GM19025 (cell line): ENCODE results near the gene RENBP.

Source experiments
- ATAC-seq: cut with Tn5 transposase; IDR thresholded peaks from one replicate; pipeline ENCODE4 v1.9.1; 2021; ENCODE audit warnings: mild to moderate bottlenecking, low read depth, moderate library complexity; ENCODE audit not compliant: unreplicated experiment

RENBP gene

GRCh38 chrX:153922932-153923857 is 21.2 kb downstream of the RENBP start:
- no peak for ATAC-seq

GRCh38 chrX:153921511-153922446 is 22.7 kb downstream of the RENBP start:
- ATAC-seq: no peak

DNA sequence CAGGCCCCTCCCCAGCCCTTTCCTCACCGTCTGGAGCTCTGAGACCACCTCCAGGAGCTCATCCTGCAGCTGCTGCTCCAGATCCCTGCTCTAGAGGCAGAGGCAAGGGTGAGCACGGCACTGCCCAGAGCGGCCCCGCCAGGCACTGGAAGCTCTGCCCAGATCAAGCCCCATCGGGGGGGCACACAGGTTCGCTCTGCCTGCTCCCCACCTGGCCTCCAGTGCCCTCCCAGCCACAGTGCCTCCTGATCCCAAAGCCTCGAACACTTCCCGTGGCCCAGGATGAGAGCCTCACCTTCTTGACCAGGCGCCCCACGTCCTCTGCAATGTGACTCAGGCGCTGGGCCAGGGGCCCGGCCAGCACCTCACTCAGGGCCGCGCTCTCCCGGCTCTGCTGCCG is 23.4 kb downstream of the RENBP start:
- ATAC-seq: no peak

- no peak for ATAC-seq
Measured at GRCh38 chrX:153920546-153920945, 23.9 kb downstream of the RENBP start.

DNA sequence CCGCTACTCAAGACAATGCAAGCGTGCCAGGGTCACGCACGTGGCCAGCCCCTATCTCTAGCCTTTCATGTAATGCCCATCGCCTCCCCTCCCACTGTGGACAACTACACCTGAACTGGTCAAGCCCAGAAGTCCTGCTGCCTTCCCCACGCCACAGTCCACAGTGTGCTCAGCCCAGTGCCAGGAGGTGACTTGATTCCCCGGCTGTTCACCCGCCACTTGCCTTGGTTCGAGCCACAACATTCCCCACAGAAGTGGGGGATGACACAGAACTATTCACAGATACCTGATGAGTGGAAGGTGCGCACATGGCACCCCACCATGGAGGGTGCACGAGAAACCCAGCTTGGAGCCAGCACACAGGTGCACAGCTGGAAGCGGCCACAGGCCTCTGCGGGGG is 25.2 kb downstream of the RENBP start:
- ATAC-seq: no peak

DNA sequence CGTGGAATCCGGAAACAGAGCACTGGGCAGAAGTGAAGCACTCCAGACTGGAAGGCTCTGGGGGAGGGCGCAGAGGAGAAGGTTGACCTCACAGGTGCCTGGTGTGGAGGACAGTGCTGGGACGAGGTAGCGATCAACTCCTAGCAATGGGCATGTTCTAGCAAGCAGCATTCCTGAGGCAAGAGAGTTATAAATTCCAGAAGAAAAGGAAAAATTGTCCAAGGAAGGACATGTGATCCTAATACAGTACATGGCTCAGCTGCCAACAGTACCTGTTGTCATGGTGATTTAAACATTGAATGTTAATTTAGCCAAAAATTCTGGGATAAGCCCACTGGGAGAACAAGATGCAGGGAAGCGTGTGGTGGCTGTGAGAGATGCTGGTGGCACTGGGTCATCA is 26.6 kb downstream of the RENBP start:
- ATAC-seq: no peak

DNA sequence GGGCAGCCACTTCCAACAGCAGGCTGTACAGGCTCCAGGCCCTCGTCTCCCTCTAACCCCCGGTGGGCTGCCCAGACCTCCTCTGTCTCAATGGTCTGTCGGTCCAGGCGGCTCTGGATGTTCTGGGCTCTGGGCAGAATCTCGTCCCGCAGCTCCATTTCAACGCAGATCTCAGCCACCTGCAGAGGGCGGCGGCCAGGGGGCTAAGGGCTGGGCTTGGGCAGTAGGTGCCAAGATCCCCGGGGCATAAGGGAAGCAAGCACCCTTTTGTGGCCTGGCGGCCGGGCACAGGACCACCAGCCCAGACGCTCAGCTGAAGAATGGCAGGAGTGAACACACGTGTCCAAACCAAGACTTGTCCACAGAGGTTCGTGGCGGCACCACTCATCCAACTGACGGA is 30.7 kb downstream of the RENBP start:
- ATAC-seq: no peak

GRCh38 chrX:153913211-153913610 is 31.2 kb downstream of the RENBP start:
- no peak for ATAC-seq

DNA sequence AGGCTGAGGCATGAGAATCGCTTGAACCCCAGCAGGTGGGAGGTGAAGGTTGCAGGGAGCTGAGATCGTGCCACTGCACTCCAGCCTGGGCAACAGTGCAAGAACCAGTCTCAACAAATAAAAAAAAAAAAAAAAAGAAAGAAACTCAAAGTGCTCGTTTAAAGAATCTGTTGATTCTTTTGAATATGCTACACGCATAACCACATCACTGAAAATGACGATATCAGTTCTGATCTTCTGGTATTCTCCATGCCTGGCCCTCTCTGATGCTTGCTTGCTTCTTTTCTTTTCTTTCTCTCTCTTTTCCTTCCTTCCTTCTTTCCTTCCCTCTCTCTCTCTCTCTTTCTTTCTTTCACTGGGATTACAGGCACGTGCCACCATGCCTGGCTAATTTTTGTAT is 32.6 kb downstream of the RENBP start:
- no peak for ATAC-seq

DNA sequence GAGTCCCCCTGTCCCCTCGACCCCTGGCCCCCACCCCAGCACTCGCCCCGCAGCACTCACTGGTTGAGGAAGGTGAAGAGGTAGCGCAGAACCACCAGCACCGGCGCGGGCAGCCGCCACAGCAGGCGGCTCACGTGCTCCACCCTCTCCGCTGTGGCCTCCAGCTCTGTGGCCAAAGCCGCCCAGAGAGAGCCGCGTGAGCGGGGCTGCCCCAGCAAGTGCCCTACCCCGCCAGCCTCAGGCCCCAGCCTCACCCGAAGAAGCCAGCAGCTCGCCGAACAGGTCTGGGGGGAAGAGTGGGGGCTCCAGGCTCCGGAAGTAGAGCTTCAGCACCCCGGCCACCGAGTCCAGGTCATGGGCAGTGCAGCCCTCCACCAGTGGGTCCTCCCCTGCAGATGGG is 34.0 kb downstream of the RENBP start:
- no peak for ATAC-seq

DNA sequence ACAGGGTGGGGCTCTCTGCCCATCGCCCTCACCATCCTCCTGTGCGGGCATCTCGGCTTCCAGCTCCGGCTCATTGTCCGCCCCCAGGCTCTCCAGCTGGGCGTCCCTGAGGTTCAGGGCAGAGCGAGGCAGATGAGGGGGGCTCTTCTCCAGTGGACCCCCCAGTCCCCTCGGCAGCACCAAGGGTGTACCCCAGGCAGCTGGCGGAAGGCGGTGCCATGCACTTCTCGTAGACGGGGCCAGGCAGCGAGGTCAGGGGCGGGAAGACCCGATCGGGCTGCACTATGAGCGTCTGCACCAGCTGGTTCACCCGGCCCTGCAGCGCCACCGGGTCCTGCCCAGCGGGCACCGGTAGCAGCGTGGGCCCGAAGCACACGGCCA is 34.5 kb downstream of the RENBP start:
- no peak for ATAC-seq

DNA sequence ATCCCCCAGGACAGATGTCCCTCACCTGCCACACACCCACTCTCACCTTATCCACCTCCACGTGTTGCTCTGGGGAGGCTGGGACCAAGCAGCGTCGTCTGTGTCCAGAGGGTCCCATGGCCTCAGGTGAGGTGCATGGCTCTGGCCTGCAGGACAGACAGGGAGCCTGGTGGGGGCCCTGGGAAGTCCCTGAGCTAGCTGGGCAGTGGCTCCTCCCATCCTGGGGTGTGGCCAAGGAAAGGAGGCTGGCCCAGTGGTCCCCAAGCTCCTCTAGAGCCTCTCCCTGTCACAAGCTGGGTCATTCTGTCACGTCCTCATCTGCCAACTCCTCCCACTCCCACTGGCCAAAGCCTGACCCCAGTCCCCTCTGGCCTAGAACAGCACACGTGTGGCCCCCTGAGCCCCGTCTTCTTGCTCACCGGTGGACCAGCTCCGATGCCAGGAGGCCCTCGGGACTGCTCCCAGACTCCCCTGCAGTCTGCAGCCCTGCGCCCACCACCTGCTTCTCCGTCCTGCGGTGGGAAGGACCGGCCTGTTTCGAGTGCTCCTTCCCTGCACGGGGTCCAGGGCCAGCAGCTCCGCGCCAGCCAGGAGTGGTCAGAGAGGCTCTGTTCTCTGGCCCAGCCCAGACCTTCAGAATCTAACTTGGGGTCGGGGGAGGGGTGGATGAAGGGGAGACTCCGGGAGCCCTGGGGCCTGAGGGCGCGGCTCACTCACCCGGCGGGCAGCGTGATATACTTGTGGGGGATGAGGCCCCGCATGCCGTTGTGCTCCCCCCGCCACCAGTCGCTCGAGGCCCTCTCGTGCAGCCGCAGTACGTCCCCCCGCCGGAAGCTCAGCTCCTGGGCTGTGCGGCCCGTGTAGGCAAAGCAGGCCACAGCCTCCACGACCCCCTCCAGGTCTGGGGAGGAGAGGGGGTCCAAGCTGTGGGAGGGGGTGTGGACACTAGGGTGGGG is 35.1 kb downstream of the RENBP start:
- ATAC-seq: no peak

- no peak for ATAC-seq
Measured at GRCh38 chrX:153908219-153908860, 36.1 kb downstream of the RENBP start.

- no peak for ATAC-seq
Measured at GRCh38 chrX:153907456-153907855, 37.0 kb downstream of the RENBP start.

GRCh38 chrX:153906126-153906917 is 38.1 kb downstream of the RENBP start:
- no peak for ATAC-seq

DNA sequence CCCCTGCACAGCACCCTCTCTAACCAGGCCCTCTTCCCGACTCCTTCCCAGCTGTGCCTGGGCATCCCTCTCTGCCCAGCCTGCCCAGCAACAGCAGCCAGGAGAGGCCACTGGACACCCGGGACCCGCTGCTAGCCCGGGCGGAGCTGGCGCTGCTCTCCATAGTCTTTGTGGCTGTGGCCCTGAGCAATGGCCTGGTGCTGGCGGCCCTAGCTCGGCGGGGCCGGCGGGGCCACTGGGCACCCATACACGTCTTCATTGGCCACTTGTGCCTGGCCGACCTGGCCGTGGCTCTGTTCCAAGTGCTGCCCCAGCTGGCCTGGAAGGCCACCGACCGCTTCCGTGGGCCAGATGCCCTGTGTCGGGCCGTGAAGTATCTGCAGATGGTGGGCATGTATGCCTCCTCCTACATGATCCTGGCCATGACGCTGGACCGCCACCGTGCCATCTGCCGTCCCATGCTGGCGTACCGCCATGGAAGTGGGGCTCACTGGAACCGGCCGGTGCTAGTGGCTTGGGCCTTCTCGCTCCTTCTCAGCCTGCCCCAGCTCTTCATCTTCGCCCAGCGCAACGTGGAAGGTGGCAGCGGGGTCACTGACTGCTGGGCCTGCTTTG is 38.9 kb downstream of the RENBP start:
- no peak for ATAC-seq

GRCh38 chrX:153903991-153904957 is 40.2 kb downstream of the RENBP start, which contains the start of gene AVPR2:
AVPR2 (plus strand) TSS chrX:153904673; CDS start chrX:153905146, 473 bp downstream.
- no peak for ATAC-seq
